GM18502 (cell line): ENCODE results near the gene COL4A1.

Experiments
- ATAC-seq: cut with Tn5 transposase; IDR thresholded peaks from one replicate; pipeline ENCODE4 v1.9.1; 2021; ENCODE audit warnings: mild to moderate bottlenecking; ENCODE audit not compliant: unreplicated experiment, poor library complexity

The COL4A1 gene

GRCh38 chr13:110182003-110182402 lies 125.0 kb downstream of the COL4A1 start:
- ATAC-seq: no peak

GRCh38 chr13:110179857-110180147 lies 127.2 kb downstream of the COL4A1 start:
- no peak for ATAC-seq

GRCh38 chr13:110179116-110179856 lies 127.7 kb downstream of the COL4A1 start:
- ATAC-seq: no peak

GRCh38 chr13:110177790-110178189 lies 129.2 kb downstream of the COL4A1 start:
- no peak for ATAC-seq

GRCh38 chr13:110176431-110176830 lies 130.5 kb downstream of the COL4A1 start:
- no peak for ATAC-seq

- no peak for ATAC-seq
Measured at GRCh38 chr13:110173247-110173818, 133.6 kb downstream of the COL4A1 start.

- no peak for ATAC-seq
Measured at GRCh38 chr13:110170882-110171281, 136.1 kb downstream of the COL4A1 start.

- no peak for ATAC-seq
Measured at GRCh38 chr13:110170020-110170790, 136.8 kb downstream of the COL4A1 start.

GRCh38 chr13:110168999-110169933 lies 137.7 kb downstream of the COL4A1 start:
- ATAC-seq: no peak

GRCh38 chr13:110166598-110166997 lies 140.4 kb downstream of the COL4A1 start:
- no peak for ATAC-seq

GRCh38 chr13:110164706-110165105 lies 142.3 kb downstream of the COL4A1 start:
- no peak for ATAC-seq

- no peak for ATAC-seq
Measured at GRCh38 chr13:110162866-110163658, 143.9 kb downstream of the COL4A1 start.

- no peak for ATAC-seq
Measured at GRCh38 chr13:110162053-110162452, 144.9 kb downstream of the COL4A1 start.

- ATAC-seq: no peak
Measured at GRCh38 chr13:110161112-110161882, 145.7 kb downstream of the COL4A1 start.

GRCh38 chr13:110158226-110158625 lies 148.7 kb downstream of the COL4A1 start:
- ATAC-seq: no peak

GRCh38 chr13:110157718-110158117 lies 149.2 kb downstream of the COL4A1 start:
- no peak for ATAC-seq

- no peak for ATAC-seq
Measured at GRCh38 chr13:110156301-110157049, 150.5 kb downstream of the COL4A1 start.

- no peak for ATAC-seq
Measured at GRCh38 chr13:110155072-110155471, 151.9 kb downstream of the COL4A1 start.
